K562 (cell line): ENCODE measurements around the gene ANKRD23. TPM values are rescaled to one million over a fixed set of nuclear protein-coding genes. Genes with fewer than 3 reads are reported as not detected.

Experiments used
- ARID1B ChIP-seq: fragments of 450-650 bp; IDR thresholded peaks from 2 replicates; pipeline ENCODE4 v1.6.1; 2016; ENCODE audit warnings: antibody characterized with exemption, mild to moderate bottlenecking, inconsistent platforms
- ATF7 ChIP-seq: fragments of 450-650 bp; IDR thresholded peaks from 2 replicates; pipeline ENCODE4 v1.7.1; 2014; ENCODE audit warnings: mild to moderate bottlenecking, moderate library complexity
- CBX2 ChIP-seq: fragments of 200-600 bp; sonication (generic); IDR thresholded peaks from one replicate; pipeline ENCODE4 v1.6.1; 2012; ENCODE audit warnings: mild to moderate bottlenecking, low read length, inconsistent platforms; ENCODE audit not compliant: insufficient read depth, poor library complexity, severe bottlenecking
- CHAMP1 ChIP-seq: fragments of 450-650 bp; IDR thresholded peaks from 2 replicates; pipeline ENCODE4 v1.6.1; 2016; ENCODE audit warnings: mild to moderate bottlenecking
- CLOCK ChIP-seq: fragments of 250-450 bp; sonication (Bioruptor Pico); IDR thresholded peaks from 2 replicates; pipeline ENCODE4 v1.4.0; 2020; ENCODE audit warnings: mild to moderate bottlenecking, moderate library complexity, borderline replicate concordance
- DIDO1 ChIP-seq: fragments of 450-650 bp; IDR thresholded peaks from 2 replicates; pipeline ENCODE4 v1.6.1; 2016; ENCODE audit warnings: low read depth, missing biosample characterization, missing genetic modification characterization
- GMEB1 ChIP-seq: fragments of 250-450 bp; sonication (Bioruptor Pico); IDR thresholded peaks from 2 replicates; pipeline ENCODE4 v1.4.0; 2020; ENCODE audit warnings: mild to moderate bottlenecking
- KAT8 ChIP-seq: fragments of 450-650 bp; IDR thresholded peaks from 2 replicates; pipeline ENCODE4 v1.6.1; 2016; ENCODE audit warnings: low read depth, mild to moderate bottlenecking
- KDM5B ChIP-seq: fragments of 200-600 bp; sonication (generic); IDR thresholded peaks from 2 replicates; pipeline ENCODE4 v1.6.1; 2012; ENCODE audit warnings: low read depth, mild to moderate bottlenecking, moderate library complexity, low read length, control low read depth, inconsistent platforms; ENCODE audit not compliant: insufficient replicate concordance
- MAFF ChIP-seq: IDR thresholded peaks from 2 replicates; pipeline ENCODE4 v1.6.1; 2012; ENCODE audit warnings: low read length, improper control_type of control experiment
- NFATC3 ChIP-seq: fragments of 450-650 bp; IDR thresholded peaks from 2 replicates; pipeline ENCODE4 v1.6.1; 2017; ENCODE audit warnings: mild to moderate bottlenecking
- PHTF2 ChIP-seq: fragments of 250-450 bp; sonication (Bioruptor Pico); IDR thresholded peaks from 2 replicates; pipeline ENCODE4 v1.5.0; 2021; ENCODE audit warnings: mild to moderate bottlenecking
- PML ChIP-seq: IDR thresholded peaks from 2 replicates; pipeline ENCODE4 v1.6.1; 2012; ENCODE audit warnings: low read length, inconsistent platforms
- POLR2B ChIP-seq: fragments of 450-650 bp; IDR thresholded peaks from 2 replicates; pipeline ENCODE4 v1.6.1; 2018; ENCODE audit warnings: low read depth; ENCODE audit not compliant: partially characterized antibody
- TCF15 ChIP-seq: fragments of 250-450 bp; sonication (Bioruptor Pico); IDR thresholded peaks from 2 replicates; pipeline ENCODE4 v1.8.0; 2022; ENCODE audit warnings: moderate library complexity, mild to moderate bottlenecking, inconsistent platforms
- USF2 ChIP-seq: sonication (generic); formaldehyde crosslinking; IDR thresholded peaks from 2 replicates; pipeline ENCODE4 v1.5.0; 2020; ENCODE audit warnings: missing genetic modification reagents
- ZNF217 ChIP-seq: sonication (generic); formaldehyde crosslinking; IDR thresholded peaks from 2 replicates; pipeline ENCODE4 v1.8.0; 2022; ENCODE audit warnings: mild to moderate bottlenecking, missing genetic modification reagents
- ZNF263 ChIP-seq: sonication (generic); formaldehyde crosslinking; IDR thresholded peaks from 2 replicates; pipeline ENCODE4 v1.8.0; 2022; ENCODE audit warnings: mild to moderate bottlenecking, missing genetic modification reagents, borderline replicate concordance
- ZNF280A ChIP-seq: fragments of 450-650 bp; IDR thresholded peaks from 2 replicates; pipeline ENCODE4 v1.6.1; 2018; ENCODE audit warnings: mild to moderate bottlenecking, low read depth; ENCODE audit not compliant: partially characterized antibody
- polyA plus RNA-seq, 8 experiments: library from polyadenylated mRNA; depleted of rRNA in 4 of 8; stranded (reverse) in 5 of 8; unstranded in 3 of 8; fragments of >200 nt; fragmentation: Nextera tagmentation in 2 of 8; fragmentation: Illumina TruSeq in 1 of 8; extraction: Ambion mirVana in 2 of 8; extraction: Trizol in 1 of 8; gene quantifications; 2 replicates each; pipeline versions ENCODE4 v1.2.1 to v1.2.3, GENCODE V29; 2011 to 2014; ENCODE audit warnings: inconsistent platforms in 1 of 8, missing spikeins in 1 of 8
- total RNA-seq, 7 experiments: library from RNA; depleted of rRNA in 6 of 7; stranded (reverse); fragments of >200 nt in 6 of 7; fragmentation: Illumina TruSeq in 2 of 7; extraction: Trizol in 2 of 7; gene quantifications; 2 replicates each; pipeline versions ENCODE4 v1.2.1 to v1.2.3, GENCODE V29; 2011 to 2021; ENCODE audit warnings: low replicate concordance in 1 of 7

Gene ANKRD23
- total and polyA plus RNA-seq, 9 of the 15 experiments (the other 6 are each of a cell fraction or from before 2014, with no cell fraction given), result 0.32 to 4.8 (median 2.8) TPM

GRCh38 chr2:96859099-96859649, 15.4 kb upstream of the ANKRD23 start (continued):
- TF ChIP-seq ZNF280A (no peak), PHTF2 (CRISPR knock-in tag) (no peak), NFATC3 (no peak), ZNF217 (CRISPR knock-in tag) (no peak), KDM5B (peak; percentile 30), GMEB1 (CRISPR knock-in tag) (no peak), CHAMP1 (no peak), DIDO1 (tag) (no peak), MAFF (no peak), CBX2 (no peak), CLOCK (no peak), PML (no peak), USF2 (no peak), ARID1B (no peak), POLR2B (peak; percentile 69), KAT8 (no peak), TCF15 (CRISPR knock-in tag) (no peak), ATF7 (peak; percentile 42; the same call in 1 of the 2 replicates), ZNF263 (CRISPR knock-in tag) (no peak)
